Keratinocyte (primary cell): ENCODE data around the gene GOLGA6L2.
"Not testable (repeated sequence)": the region's sequence is repeated elsewhere in the genome, so short reads cannot be mapped to it uniquely, and the experiment has no call there.

Experiments used
- CTCF ChIP-seq, 3 experiments: IDR thresholded peaks in 1 of 3; conservative IDR thresholded peaks in 1 of 3; optimal IDR thresholded peaks in 1 of 3; 2 replicates in 2 of 3; 3 replicates in 1 of 3; pipeline versions ENCODE3 to v1.5.1; 2011; ENCODE audit warnings: low read length in 3 of 3, mild to moderate bottlenecking in 3 of 3, moderate library complexity in 2 of 3, control low read depth in 1 of 3, inconsistent platforms in 1 of 3; ENCODE audit not compliant: insufficient read depth in 2 of 3; ENCODE audit errors: extremely low read depth in 1 of 3
- EZH2 ChIP-seq: IDR thresholded peaks from one replicate; pipeline ENCODE4 v1.6.1; 2012; ENCODE audit warnings: inconsistent platforms, mild to moderate bottlenecking, low read length, moderate library complexity

- not testable (repeated sequence) for TF ChIP-seq CTCF (optimal IDR thresholded peaks at IDR 0.05 in 1 of 3, IDR thresholded peaks at IDR 0.05 in 1 of 3, conservative IDR thresholded peaks at IDR 0.05 in 1 of 3; ENCODE audit: extremely low read depth in 1 of 3, insufficient read depth in 2 of 3, low read length in 3 of 3); EZH2
Measured at GRCh38 chr15:23425327-23425726, 21.7 kb downstream of the GOLGA6L2 start.
